Hepatic stellate cell (primary cell): Measurements from ENCODE around the gene FAM9C.

Source experiments
- DNase-seq: peaks from one replicate; pipeline ENCODE4 v3.0.0; 2011; ENCODE audit warnings: low spot score

Gene FAM9C

GRCh38 chrX:13007519-13008188 lies 36.8 kb downstream of the FAM9C start:
- no peak for DNase-seq

GRCh38 chrX:13005661-13006473 lies 38.6 kb downstream of the FAM9C start:
- no peak for DNase-seq

GRCh38 chrX:13001961-13002671 lies 42.3 kb downstream of the FAM9C start:
- DNase-seq: no peak

GRCh38 chrX:13001097-13001496 lies 43.3 kb downstream of the FAM9C start:
- DNase-seq: no peak

GRCh38 chrX:13000301-13000811 lies 44.1 kb downstream of the FAM9C start:
- no peak for DNase-seq

- DNase-seq: no peak
Observed at GRCh38 chrX:12999422-12999821, 45.0 kb downstream of the FAM9C start.

GRCh38 chrX:12997906-12998687 lies 46.3 kb downstream of the FAM9C start:
- DNase-seq: no peak

- no peak for DNase-seq
Observed at GRCh38 chrX:12996934-12997435, 47.4 kb downstream of the FAM9C start.

GRCh38 chrX:12994321-12994720 lies 50.1 kb downstream of the FAM9C start:
- DNase-seq: no peak

GRCh38 chrX:12993826-12994225 lies 50.6 kb downstream of the FAM9C start:
- DNase-seq: no peak

- DNase-seq: no peak
Observed at GRCh38 chrX:12992544-12993118, 51.8 kb downstream of the FAM9C start.

- no peak for DNase-seq
Observed at GRCh38 chrX:12991575-12991974, 52.8 kb downstream of the FAM9C start.

- DNase-seq: no peak
Observed at GRCh38 chrX:12989461-12989860, 55.0 kb downstream of the FAM9C start.

GRCh38 chrX:12988797-12989196 lies 55.6 kb downstream of the FAM9C start:
- DNase-seq: no peak

GRCh38 chrX:12987900-12988594 lies 56.4 kb downstream of the FAM9C start:
- DNase-seq: no peak

- DNase-seq: no peak
Observed at GRCh38 chrX:12987340-12987739, 57.1 kb downstream of the FAM9C start.

- no peak for DNase-seq
Observed at GRCh38 chrX:12986886-12987285, 57.5 kb downstream of the FAM9C start.

GRCh38 chrX:12986164-12986779 lies 58.1 kb downstream of the FAM9C start:
- DNase-seq: no peak
